ENCODE measurements around the gene IL11RA. TPM values are rescaled to one million over a fixed set of nuclear protein-coding genes. Genes with fewer than 3 reads are reported as not detected.
"Not testable (repeated sequence)": the region's sequence is repeated elsewhere in the genome, so short reads cannot be mapped to it uniquely, and the experiment has no call there.

IL11RA gene
- total RNA-seq, 1 experiment from 2014 or later, result 10.9 TPM

DNA sequence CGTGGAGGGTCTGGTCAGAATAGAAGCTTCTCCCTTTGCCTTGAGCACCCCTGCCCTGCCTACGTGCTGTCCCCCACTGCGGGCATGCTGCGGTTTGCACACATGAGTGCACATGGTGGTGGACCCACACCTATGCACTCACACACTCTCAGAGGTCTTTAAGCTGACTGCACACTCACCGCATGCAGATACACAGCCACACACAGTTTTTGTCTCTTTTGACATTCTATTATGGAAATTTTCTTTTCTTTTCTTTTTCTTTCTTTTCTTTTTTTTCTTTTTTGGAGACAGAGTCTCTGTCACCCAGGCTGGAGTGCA, 22.5 kb upstream of the IL11RA start:
- no peak for DNase-seq (ENCODE audit: low spot score)

DNA sequence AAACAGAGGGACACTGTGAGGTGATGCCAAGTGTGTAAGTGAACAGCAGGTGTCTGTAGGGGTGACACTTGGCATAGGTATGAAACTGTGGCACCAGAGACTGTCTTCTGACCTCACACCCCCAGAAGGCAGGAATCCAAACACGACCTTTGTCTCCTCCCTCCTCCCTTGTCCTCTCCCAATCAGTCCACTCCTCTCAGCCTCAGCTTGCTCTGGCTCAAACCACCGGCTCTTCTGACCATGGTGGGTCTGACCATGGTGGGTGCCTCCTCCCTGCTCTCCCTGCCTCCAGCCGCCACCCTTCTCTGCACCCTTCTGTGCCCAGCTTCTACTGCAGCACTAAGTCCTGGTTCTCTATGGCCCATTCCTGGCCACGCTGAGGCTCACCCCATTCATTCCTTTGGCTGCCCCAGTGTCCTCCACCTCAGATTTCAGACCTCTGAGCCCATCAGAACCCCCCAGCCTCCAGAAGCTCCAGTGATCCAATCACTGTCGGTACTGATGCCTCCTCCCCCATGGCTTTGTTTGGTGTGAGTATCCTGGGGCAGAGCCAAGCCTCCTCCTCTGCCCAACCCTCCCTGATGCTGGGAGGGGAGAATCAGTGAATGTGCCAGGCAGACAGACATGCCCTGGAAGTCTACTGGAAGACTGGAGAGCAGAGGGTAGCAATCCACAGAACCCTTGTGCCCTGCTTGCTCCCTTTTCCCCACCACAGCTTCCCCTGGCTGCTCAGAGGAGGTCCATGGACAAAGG, 21.4 kb upstream of the IL11RA start:
- DNase-seq (ENCODE audit: low spot score), result no peak

DNA sequence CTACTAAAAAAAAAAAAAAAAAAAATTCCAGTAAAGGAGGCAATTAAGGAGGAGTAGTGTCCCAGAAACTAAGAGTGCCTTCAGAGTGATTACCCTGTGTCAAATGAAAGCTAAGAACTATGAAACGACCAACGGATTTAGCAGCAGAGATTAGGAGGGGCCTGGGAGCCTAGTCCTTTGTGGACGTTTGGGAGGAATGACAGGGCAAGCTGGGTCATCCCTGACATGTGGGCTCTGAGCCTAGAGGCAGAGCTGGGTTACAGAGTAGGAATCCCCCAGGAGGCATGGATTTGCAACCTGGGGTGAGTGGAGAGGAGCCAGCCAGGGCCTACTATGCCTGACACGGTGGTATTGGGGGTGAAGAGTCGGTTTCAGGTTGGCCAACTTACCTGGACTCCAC, 18.8 kb upstream of the IL11RA start:
- DNase-seq (ENCODE audit: low spot score), result no peak

DNA sequence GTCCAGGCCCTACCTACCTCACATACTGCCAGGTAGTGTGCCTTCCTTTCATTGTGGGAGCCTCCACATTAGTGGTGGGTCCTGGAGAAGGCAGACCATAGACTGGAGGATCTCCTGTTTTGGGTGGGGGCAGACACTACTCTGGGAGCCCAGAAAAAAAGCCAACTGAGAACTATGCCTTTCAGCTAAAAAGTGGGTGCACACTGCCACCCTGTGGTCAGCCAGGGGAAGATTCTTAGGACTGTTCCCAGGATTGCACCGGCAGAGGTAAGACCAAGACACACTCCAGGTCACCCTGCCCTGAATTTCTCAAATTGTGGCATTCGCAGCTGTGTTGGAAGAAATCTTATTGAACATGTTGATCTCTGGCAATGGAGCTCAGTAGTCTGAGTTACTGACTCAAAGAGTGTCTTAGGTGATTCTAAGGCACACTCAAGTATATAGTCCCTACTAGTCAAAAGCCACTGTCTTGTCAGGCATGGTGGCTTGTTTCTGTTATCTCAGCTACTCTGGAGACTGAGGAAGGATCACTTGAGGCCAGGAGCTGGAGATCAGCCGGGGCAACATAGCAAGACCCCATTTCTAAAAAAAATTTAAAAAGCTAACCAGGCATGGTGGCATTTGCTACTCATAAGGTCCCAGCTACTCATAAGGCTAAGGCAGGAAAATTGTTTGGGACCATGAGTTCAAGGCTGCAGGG, 18.0 kb upstream of the IL11RA start:
- DNase-seq (ENCODE audit: low spot score), result peak; percentile 51

DNA sequence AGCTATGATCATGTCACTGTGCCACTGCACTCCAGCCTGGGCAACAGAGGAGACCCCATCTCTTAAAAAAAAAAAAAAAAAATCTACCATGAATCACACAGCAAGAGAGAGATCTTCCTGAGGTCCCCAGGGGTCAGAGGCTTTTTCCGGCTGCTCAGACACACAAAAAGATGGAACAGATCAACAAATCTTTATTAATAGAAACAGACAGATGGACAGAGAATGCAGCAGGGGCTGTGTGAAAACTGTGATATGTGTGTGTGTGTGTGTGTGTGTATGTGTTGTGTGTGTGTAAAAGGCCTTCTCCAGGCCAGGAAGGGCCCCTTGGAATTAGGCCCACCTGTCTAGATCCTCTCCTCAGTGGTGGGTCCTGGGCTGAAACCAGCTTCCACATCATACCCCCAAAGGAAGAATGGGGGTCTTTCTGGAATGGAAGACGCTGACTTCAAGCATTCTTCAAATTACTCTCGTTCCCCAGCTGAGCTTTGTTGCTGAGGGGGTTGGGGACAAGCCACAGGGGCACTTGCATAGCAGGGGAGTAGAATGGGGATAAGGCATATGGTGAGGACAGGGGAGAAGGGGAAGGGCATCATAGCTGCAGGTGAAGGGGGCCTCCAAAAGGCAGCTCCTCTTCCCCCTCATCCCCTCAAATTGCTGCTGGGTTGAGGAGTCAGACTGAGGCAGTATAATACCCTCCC, 17.3 kb upstream of the IL11RA start:
- no peak for DNase-seq (ENCODE audit: low spot score)

DNA sequence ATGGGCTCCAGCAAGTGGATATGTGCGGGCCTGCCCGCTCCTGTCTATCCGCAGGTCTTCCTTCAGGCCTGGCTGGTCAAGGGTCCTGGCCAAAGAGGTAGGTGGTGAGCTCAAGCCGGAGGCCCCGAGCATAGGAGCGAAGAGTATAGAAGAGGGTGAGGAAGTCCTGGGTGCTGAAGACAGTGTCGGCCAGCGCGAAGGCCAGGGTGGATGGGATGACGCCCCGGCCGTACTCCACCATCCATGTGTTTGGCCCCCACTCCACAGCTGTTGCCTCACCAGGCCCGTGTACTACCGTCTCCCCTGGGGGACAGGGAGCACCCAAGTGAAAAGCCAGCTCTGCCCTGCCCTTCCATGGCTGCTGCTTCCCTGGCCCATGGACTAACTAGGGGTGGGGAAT, 16.4 kb upstream of the IL11RA start:
- DNase-seq (ENCODE audit: low spot score), result no peak

DNA sequence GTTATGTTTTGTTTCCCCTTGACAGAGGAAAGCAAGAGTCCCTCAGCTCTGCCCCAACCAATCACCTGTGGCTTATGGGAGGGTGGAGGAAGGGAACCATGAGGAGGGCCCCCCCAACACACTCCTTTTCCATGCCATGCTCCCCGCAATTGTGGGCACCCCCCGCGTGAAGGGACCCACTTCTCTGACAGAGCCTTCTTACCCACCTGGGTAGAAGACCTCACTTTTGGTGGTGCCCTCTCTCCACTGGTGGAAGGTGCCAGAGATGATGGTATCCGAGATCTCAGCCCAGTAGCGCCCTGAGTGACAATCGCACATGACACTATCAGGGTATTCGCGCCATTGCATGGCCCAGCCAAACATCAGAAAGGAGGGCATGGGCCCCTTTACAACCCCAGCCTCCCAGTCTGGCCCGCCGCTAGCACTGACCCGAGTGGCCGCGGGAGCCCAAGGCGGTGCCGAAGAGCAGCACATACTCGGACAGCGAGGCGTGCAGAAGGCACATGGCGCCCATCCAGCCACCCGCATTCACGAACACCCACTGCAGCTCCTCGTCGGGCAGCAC, 15.1 kb upstream of the IL11RA start:
- DNase-seq (ENCODE audit: low spot score), result no peak

DNA sequence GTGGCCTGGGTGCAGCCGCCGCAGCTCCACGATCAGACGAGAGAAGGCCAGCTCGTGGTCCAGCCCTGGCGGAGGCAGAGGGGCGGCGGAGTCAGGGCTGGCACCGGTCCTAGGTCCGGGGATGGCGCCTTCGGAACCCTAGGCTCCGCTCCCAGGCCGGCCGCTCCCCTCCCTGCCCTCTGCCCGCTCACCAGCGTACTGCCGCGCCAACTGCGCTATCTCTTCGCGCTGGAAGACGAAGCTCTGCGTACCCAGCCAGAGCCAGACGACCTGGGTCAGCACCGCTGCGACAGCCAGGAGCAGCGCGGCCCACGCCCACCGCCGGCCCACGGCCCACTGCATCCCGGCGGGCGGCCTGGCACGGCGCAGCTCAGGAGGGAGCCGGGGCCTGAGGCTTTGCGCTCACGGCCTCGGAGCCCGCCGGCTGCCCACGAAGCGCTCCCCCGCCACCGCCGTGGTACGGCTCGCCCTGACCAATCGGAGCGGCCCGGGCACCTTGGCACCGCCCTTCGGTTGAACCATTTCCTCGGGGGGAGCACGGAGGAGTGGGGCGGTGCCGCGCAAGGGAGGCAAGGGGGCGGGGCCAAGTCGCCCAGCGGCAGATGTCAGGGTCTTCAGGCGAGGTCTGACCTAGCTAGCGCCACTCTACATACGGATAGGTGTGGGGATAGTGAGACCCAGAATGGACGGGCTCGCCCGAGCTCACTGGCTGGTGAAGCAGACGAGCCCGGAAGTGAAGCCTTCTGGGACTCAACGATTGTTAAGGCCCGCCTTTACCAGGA, 14.4 kb upstream of the IL11RA start, which contains the start of gene SIGMAR1:
TSS of gene SIGMAR1 (minus strand) at position 432 of the 782 bp plus-strand sequence. CDS start at position 342, 90 bp downstream.
- peak; percentile 70 for DNase-seq (ENCODE audit: low spot score)

DNA sequence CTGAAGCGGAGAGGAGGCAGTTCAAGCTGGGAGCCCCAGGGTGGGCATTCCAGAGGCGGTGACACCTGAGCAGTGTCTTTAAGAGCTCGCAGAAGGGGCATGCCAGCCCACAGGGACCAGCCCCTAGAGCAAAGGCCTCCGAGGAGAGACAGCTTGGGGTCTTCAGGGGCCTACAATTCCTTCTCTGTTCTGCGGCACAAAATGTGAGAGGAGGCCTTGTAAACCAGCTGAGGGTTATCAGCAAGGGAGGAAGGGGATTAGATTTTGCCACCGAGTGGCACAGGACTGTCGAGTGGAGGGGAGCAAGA, 13.9 kb upstream of the IL11RA start:
- no peak for DNase-seq (ENCODE audit: low spot score)

DNA sequence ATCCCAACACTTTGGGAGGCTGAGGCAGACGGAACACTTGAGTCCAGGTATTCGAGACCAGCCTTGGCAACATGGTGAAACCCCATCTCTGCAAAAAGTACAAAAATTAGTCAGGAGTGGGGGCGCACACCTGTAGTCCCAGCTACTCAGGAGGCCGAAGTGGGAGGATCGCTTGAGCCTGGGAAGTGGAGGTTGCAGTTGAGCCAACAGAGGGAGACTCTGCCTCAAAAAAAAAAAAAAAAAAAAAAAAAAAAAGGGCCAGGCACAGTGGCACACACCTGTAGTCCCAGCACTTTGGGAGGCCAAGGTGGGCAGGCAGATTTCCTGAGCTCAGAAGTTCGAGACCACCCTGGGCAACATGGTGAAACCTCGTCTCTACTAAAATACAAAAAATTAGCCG, 12.7 kb upstream of the IL11RA start:
- DNase-seq (ENCODE audit: low spot score), result not testable (repeated sequence)

DNA sequence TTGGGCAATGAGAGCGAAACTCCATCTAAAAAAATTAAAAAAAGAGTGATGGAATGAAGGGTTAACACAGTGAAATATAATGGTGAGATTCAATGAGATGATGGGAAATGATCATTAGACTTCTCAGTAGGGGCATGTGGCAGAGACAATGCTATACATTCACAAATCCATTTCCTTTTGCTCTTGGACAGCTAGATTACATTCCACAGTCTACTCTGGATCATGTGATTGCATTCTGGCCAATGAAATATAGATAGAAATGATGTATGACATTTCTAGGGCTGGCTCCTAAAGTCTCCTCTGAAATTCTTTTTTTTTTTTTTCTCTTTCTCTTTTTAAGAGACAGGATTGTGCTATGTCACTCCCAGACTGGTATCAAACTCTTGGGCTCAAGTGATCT, 9.3 kb upstream of the IL11RA start:
- no peak for DNase-seq (ENCODE audit: low spot score)

DNA sequence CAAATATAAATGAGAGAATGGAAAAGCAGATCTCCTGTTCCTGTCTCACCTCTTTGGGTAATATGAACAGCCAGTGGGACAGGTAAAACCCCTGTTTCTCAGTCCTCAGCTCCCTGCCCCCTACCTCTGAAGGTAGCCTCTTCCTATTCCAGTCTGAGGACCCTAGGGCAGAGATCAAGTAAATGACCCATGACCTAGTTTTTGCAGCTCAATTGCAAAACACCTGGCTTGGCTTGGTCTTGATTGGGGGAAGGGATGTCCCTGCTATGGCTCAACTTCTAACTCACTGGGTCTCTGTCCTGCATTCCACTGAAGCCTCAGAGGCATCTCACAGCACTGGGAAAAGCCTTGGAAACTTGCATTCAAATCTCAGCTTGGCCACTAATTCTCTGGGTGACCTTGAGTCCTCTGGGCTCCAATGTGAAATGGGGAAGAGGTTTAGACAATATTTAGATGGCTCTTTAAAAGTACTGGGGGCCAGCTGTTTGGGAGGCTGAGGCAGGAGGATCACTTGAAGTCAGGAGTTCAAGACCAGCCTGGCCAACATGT, 7.1 kb upstream of the IL11RA start:
- DNase-seq (ENCODE audit: low spot score), result no peak

DNA sequence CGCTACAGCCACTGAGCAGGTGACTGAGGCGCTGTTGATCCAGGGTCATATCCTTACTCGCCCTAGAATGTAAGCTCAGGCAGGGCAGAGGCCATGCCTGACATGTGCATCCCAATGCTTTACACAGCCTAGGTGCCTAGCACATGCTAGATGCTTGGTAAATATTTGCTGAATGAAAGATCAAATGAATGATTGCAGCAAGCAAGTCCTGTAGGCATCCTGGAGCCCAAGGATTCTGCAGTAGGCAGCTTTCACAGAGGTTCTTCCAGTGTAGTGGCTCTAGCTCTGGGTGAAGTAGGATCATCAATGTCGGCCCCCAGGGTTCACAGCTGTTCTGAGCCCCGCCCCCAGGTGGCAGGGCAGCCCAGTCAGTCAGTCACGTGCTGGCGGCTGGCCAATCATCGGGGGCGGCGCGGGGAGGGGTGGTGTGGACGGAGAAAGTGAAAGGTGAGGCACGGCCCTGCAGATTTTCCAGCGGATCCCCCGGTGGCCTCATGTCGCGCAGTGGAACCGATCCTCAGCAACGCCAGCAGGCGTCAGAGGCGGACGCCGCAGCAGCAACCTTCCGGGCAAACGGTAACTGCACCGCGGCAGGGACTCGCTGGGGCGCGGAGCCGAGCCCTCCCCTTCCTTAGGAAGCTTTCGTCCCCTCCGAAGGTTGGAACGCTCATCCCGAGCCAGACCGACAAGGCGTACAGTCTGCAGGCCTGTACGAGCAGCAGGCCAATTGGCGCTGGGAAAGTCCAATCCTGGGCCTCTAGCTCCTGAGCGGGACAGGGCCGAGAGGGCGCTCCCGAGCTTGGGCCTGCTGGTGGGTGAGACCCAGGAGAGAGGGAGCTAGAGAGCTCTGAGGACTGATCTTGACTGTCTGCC, 5.5 kb upstream of the IL11RA start, which contains the start of gene GALT:
TSS of gene GALT (plus strand) at position 465 of the 873 bp plus-strand sequence. CDS start at position 495, 30 bp downstream.
- DNase-seq (ENCODE audit: low spot score), result peak; percentile 73

DNA sequence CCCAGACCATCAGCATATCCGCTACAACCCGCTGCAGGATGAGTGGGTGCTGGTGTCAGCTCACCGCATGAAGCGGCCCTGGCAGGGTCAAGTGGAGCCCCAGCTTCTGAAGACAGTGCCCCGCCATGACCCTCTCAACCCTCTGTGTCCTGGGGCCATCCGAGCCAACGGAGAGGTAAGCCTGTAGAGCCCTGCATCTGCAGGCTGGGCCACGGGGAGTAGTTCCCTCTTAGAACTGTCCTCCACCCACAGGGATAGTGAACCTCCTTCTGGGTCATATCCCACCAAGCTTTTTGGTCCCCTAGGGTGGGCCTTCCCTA, 4.9 kb upstream of the IL11RA start:
- DNase-seq (ENCODE audit: low spot score), result no peak

DNA sequence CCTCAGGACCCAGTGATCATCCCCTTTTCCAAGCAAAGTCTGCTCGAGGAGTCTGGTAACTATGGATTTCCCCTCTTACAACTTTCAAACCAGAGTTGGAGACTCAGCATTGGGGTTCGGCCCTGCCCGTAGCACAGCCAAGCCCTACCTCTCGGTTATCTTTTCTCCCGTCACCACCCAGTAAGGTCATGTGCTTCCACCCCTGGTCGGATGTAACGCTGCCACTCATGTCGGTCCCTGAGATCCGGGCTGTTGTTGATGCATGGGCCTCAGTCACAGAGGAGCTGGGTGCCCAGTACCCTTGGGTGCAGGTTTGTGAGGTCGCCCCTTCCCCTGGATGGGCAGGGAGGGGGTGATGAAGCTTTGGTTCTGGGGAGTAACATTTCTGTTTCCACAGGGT, 4.3 kb upstream of the IL11RA start:
- no peak for DNase-seq (ENCODE audit: low spot score)

DNA sequence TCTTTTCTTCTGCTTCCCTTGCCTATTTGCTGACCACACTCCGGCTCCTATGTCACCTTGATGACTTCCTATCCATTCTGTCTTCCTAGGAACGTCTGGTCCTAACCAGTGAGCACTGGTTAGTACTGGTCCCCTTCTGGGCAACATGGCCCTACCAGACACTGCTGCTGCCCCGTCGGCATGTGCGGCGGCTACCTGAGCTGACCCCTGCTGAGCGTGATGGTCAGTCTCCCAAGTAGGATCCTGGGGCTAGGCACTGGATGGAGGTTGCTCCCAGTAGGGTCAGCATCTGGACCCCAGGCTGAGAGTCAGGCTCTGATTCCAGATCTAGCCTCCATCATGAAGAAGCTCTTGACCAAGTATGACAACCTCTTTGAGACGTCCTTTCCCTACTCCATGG, 3.3 kb upstream of the IL11RA start:
- no peak for DNase-seq (ENCODE audit: low spot score)

DNA sequence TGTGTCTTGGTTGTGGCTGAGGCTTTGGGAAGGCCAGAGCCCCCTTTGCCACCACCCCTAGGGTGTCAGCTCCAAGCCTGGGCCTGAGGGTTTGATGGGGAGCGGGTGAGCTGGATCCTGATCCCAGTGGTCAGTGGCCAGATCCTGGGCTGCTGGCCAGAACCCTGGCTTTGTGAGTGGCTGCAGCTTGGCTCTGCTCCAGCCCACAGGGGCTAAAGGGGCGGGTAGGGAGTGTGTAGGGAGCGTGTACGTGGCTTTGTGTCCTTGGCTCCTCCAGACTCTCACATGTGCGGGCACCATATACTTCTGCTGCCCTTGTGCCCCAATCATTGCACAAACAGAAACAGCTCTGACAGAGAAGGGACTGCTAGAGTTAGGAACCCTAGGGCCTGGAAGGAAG, 1.2 kb upstream of the IL11RA start:
- no peak for DNase-seq (ENCODE audit: low spot score)

DNA sequence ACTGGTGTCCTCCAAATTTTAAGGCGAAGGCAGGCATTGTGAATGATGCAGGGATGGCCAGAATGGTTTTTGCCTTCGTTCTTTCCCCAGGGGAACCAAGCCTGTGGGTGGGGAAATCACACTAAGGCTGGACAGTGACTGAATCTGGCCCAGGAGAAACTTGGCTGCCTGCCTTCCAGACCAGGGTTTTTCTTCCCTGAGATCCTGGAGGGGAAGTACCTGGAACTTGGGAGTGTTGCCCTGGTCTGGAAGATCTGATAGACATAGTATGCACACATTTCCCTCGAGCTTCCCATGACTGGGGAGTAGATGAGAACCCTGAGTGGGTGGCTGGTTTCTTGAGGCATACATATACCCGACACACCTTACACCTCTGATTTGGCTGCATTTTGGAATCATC, 664 bp upstream of the IL11RA start:
- peak; percentile 69 for DNase-seq (ENCODE audit: low spot score)

DNA sequence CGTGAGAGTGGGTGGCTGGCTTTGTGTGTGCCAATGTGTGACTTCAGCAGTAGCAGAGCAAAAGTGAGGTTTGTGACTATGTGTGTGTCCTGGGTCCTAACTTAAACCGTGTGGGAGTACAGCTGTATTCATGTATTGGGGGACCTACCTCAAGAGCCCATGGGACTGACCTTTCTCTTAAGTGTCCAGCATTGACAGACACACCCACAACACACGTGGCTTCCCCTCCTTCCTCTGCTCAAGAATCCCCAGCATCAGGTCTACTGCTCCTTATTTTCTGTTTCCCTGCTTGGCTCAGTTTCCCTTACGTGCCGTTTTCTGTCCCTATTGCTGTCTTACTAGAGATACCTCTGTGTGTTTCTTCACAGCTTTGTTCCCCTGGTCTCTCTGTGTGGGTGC, 616 bp downstream of the IL11RA start:
- no peak for DNase-seq (ENCODE audit: low spot score)

DNA sequence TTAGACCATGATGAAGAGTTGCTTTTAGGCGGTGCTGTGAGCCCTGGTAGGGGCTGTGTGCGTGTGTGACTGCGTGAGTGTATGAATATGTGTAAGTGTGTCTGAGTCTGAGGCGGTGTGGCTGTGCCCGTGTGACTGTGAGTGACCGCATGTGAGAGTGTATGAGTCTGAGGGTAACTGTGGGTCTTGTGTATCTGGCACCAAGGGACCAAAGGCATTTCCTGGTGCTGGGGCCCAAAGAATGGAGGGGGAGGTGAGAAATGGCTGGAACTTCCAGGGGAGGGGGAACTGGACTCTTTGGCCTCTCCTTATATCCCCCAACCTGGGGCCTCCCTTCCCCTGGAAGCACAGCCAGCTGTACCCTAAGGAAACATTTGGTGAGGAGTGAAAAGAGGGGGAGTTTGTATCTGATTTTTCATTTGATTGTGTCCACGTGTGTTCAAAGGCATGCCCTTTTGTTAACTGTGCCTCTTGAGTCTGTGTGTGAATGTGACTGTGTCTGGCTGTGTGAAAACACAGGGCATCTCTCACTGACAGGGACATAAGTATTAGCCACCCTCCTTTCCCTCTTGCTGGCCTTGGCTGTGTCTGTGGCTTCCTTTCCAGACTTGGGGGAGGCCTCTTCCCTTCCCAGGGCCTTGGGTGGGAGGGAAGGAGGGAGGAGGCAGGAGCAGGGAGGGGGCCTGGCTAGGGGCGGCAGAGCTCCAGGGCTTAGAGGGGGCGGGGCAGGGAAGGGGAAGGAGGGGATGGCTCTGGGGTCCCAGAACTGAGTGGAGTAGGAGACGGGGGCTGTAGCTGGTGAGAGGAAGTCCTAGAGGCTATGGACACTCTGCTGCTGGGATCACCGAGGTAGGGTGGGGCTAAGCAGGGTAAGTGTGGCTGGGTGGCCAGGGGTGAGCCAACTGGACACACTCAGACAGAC, 1.4 kb downstream of the IL11RA start:
- no peak for DNase-seq (ENCODE audit: low spot score)
